ENCODE results near the gene NPAS3.

GRCh38 chr14:33756833-33757232 lies 818.2 kb downstream of the NPAS3 start:
- no peak for TF ChIP-seq GATA2 (IDR thresholded peaks at IDR 0.05; ENCODE audit: low read depth, low read length)
- TF ChIP-seq GATA3 (IDR thresholded peaks at IDR 0.05; ENCODE audit: low read depth, low read length), result no peak
